A549 (cell line): ENCODE data around the gene NKAIN2. TPM values are rescaled to one million over a fixed set of nuclear protein-coding genes. Genes with fewer than 3 reads are reported as not detected.

Source experiments
- ATAC-seq, 2 experiments: fragments of 200-7000 bp in 1 of 2; fragments of >200 bp in 1 of 2; cut with Nextera tagmentation in 1 of 2; cut with Tn5 transposase in 1 of 2; 3 replicates each; pipeline versions ENCODE4 v1.8.0 to v1.9.1; 2018 to 2020; ENCODE audit warnings: mild to moderate bottlenecking in 1 of 2, moderate library complexity in 1 of 2
- CTCF ChIA-PET: fragments of 300-600 bp; sonication (Branson Sonifier 250); formaldehyde crosslinking; extraction: SDS; loops from one replicate; lab custom pipeline; 2021; ENCODE audit warnings: antibody characterized with exemption, inconsistent platforms; lab: Yijun Ruan, JAX
- POLR2A ChIA-PET: fragments of 350-600 bp; formaldehyde crosslinking; extraction: SDS; loops from one replicate; lab custom pipeline; 2021; ENCODE audit warnings: antibody characterized with exemption, inconsistent platforms; lab: Yijun Ruan, JAX
- DNase-seq, 2 experiments: peaks; one replicate each; pipeline versions ENCODE4 v3.0.0 to v3.0.0-alpha.2; 2011 to 2016; ENCODE audit warnings: low read depth in 1 of 2, low spot score in 1 of 2
- FAIRE-seq: peaks from 2 replicates; lab custom pipeline; 2011; peaks lifted over from hg19 to GRCh38; lab: Jason Lieb, UNC
- H3K27ac ChIP-seq, 2 experiments: fragments of >200 bp; sonication (Bioruptor Twin); formaldehyde crosslinking; 3 replicates each; pipeline ENCODE4 v1.5.1; 2016 to 2017
- H3K4me1 ChIP-seq: fragments of >200 bp; sonication (Bioruptor Twin); formaldehyde crosslinking; 3 replicates; pipeline ENCODE4 v1.6.1; 2016
- H3K4me2 ChIP-seq: fragments of >200 bp; sonication (Bioruptor Twin); formaldehyde crosslinking; 3 replicates; pipeline ENCODE4 v1.6.1; 2016
- H3K4me3 ChIP-seq: fragments of >200 bp; sonication (Bioruptor Twin); formaldehyde crosslinking; 3 replicates; pipeline ENCODE4 v1.5.1; 2016
- H3K9me3 ChIP-seq: fragments of >200 bp; sonication (Bioruptor Twin); formaldehyde crosslinking; 3 replicates; pipeline ENCODE4 v1.6.1; 2016
- BCL3 ChIP-seq: fragments of >200 bp; sonication (Bioruptor Twin); formaldehyde crosslinking; IDR thresholded peaks from 3 replicates; pipeline ENCODE4 v1.6.1; 2016
- CBX8 ChIP-seq: fragments of 200-600 bp; sonication (generic); IDR thresholded peaks from 2 replicates; pipeline ENCODE4 v1.6.1; 2016
- CHD2 ChIP-seq: fragments of 150-350 bp; IDR thresholded peaks from 2 replicates; pipeline ENCODE4 v1.6.1; 2014; ENCODE audit warnings: low read length; ENCODE audit not compliant: partially characterized antibody
- ELK1 ChIP-seq: fragments of 150-350 bp; IDR thresholded peaks from 2 replicates; pipeline ENCODE4 v1.6.1; 2014; ENCODE audit warnings: low read depth, mild to moderate bottlenecking, low read length
- GATA3 ChIP-seq: IDR thresholded peaks from 2 replicates; pipeline ENCODE4 v1.6.1; 2012; ENCODE audit warnings: borderline replicate concordance
- HDAC2 ChIP-seq: fragments of 200-600 bp; sonication (generic); IDR thresholded peaks from 2 replicates; pipeline ENCODE4 v1.6.1; 2016
- HOXB13 ChIP-seq: fragments of 250-450 bp; sonication (Bioruptor Pico); IDR thresholded peaks from 2 replicates; pipeline ENCODE4 v1.5.0; 2020; ENCODE audit warnings: low read depth, mild to moderate bottlenecking, moderate library complexity
- HOXB5 ChIP-seq: fragments of 250-450 bp; sonication (Bioruptor Pico); IDR thresholded peaks from 2 replicates; pipeline ENCODE4 v1.5.0; 2020; ENCODE audit warnings: mild to moderate bottlenecking, moderate library complexity
- MAX ChIP-seq: IDR thresholded peaks from 2 replicates; pipeline ENCODE4 v1.6.1; 2012
- NR3C1 ChIP-seq: fragments of >200 bp; sonication (Bioruptor Twin); formaldehyde crosslinking; IDR thresholded peaks from 3 replicates; pipeline ENCODE4 v1.6.1; 2017
- POLR2A ChIP-seq: IDR thresholded peaks from 2 replicates; pipeline ENCODE4 v1.6.1; 2012; ENCODE audit warnings: mild to moderate bottlenecking, low read length
- RAD21 ChIP-seq, 2 experiments: fragments of >200 bp in 1 of 2; sonication (Bioruptor Twin) in 1 of 2; formaldehyde crosslinking in 1 of 2; IDR thresholded peaks in 1 of 2; conservative IDR thresholded peaks in 1 of 2; 2 replicates in 1 of 2; 3 replicates in 1 of 2; pipeline ENCODE4 v1.6.1; 2012 to 2018; ENCODE audit warnings: inconsistent platforms in 1 of 2
- REST ChIP-seq: fragments of 200-600 bp; sonication (generic); IDR thresholded peaks from 2 replicates; pipeline ENCODE4 v1.6.1; 2016; ENCODE audit warnings: antibody characterized with exemption, mild to moderate bottlenecking, moderate library complexity
- RFX5 ChIP-seq: fragments of 450-650 bp; IDR thresholded peaks from 2 replicates; pipeline ENCODE4 v1.7.1; 2014; ENCODE audit warnings: antibody characterized with exemption, mild to moderate bottlenecking, moderate library complexity
- SREBF2 ChIP-seq: fragments of 450-650 bp; IDR thresholded peaks from 2 replicates; pipeline ENCODE4 v1.6.1; 2014; ENCODE audit warnings: mild to moderate bottlenecking, moderate library complexity
- USF2 ChIP-seq: fragments of 450-650 bp; IDR thresholded peaks from 2 replicates; pipeline ENCODE4 v1.6.1; 2014; ENCODE audit warnings: antibody characterized with exemption
- WGBS: methylation state at CpG from one replicate; pipeline ENCODE4 v1.1.6; 2017; ENCODE audit errors: missing lambda C conversion rate; 5-methylcytosine and 5-hydroxymethylcytosine counted together
- polyA plus RNA-seq, 4 experiments: library from polyadenylated mRNA; depleted of rRNA in 3 of 4; stranded (reverse); fragments of >200 nt; fragmentation: RNase III in 1 of 4; extraction: RNeasy Plus Mini Kit Qiagen cat#74134 plus additional on column Dnase treatment in 1 of 4; gene quantifications; 2 replicates in 3 of 4; 3 replicates in 1 of 4; pipeline ENCODE4 v1.2.3, GENCODE V29; 2011 to 2017

The NKAIN2 gene
- polyA plus RNA-seq, 2 of the 4 experiments (the other 2 are of a cell fraction), result not detected

GRCh38 chr6:123873974-123874373, 70.3 kb downstream of the NKAIN2 start:
- no peak for FAIRE-seq
- no peak overlapping the region for H3K4me3 ChIP-seq
- 0% methylated on average over 1 of the region's 1 CpG for WGBS
- H3K4me2 ChIP-seq, result no peak overlapping the region
- ChIA-PET CTCF (no interaction called here), POLR2A (no interaction called here)
- no peak overlapping the region for H3K27ac ChIP-seq
- DNase-seq, result no peak
- H3K4me1 ChIP-seq, result no peaks in the 10 kb centered on the region
- ATAC-seq, result no peak
- H3K9me3 ChIP-seq, result no peaks in the 10 kb centered on the region
- TF ChIP-seq HOXB13 (CRISPR knock-in tag) (no peak), NR3C1 (no peak), CBX8 (no peak), HDAC2 (no peak), GATA3 (no peak), POLR2A (no peak), USF2 (no peak), CHD2 (no peak)

GRCh38 chr6:123875784-123876183, 72.1 kb downstream of the NKAIN2 start:
- CTCF ChIA-PET, result no interaction called here

More at GRCh38 chr6:123875784-123876183, 72.1 kb downstream of the NKAIN2 start:
- FAIRE-seq (no peak), ATAC-seq (no peak), DNase-seq (no peak)
- TF ChIP-seq HOXB5 (CRISPR knock-in tag) (no peak), REST (no peak), MAX (no peak), SREBF2 (no peak), BCL3 (no peak), RFX5 (no peak), ELK1 (no peak), RAD21 (conservative IDR thresholded peaks at IDR 0.05 in 1 of 2, IDR thresholded peaks at IDR 0.05 in 1 of 2) (no peak), USF2 (no peak), CHD2 (no peak)
- Histone ChIP-seq H3K4me2 (no peak overlapping the region), H3K27ac (no peak overlapping the region), H3K4me1 (no peaks in the 10 kb centered on the region), H3K4me3 (no peak overlapping the region), H3K9me3 (no peaks in the 10 kb centered on the region)
- POLR2A ChIA-PET, result no interaction called here
- 0% methylated on average over 1 of the region's 1 CpG for WGBS
